ENCODE measurements around the gene ZNF747.

DNA sequence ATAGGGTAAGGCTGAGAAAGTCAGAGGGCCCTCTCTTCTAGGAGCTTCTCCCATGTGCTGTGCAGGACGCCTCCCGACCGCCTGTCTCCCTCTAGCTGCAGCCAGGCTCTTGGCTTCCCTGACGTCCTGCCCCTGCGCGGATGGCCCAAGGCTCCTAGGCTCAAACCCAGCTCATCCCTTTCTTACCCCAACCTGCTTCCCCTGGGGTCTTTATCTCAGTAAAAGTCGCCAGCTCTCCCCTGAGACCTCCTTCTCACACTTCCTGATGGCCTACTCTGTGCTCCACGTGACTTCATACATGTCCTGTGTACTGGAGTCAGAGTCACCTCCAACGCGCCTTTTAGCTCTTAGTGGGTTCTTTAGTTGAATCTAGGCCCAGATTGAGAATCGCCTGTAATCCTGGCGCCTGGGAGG, 1.1 kb upstream of the ZNF747 start:
- TF ChIP-seq, protein P1, sequence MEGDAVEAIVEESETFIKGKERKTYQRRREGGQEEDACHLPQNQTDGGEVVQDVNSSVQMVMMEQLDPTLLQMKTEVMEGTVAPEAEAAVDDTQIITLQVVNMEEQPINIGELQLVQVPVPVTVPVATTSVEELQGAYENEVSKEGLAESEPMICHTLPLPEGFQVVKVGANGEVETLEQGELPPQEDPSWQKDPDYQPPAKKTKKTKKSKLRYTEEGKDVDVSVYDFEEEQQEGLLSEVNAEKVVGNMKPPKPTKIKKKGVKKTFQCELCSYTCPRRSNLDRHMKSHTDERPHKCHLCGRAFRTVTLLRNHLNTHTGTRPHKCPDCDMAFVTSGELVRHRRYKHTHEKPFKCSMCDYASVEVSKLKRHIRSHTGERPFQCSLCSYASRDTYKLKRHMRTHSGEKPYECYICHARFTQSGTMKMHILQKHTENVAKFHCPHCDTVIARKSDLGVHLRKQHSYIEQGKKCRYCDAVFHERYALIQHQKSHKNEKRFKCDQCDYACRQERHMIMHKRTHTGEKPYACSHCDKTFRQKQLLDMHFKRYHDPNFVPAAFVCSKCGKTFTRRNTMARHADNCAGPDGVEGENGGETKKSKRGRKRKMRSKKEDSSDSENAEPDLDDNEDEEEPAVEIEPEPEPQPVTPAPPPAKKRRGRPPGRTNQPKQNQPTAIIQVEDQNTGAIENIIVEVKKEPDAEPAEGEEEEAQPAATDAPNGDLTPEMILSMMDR (IDR thresholded peaks at IDR 0.05): no peak
- TF ChIP-seq POLR2A (IDR thresholded peaks at IDR 0.05): no peak

Data from lower leg skin (tissue), 3 donors.